Trophoblast cell (in vitro differentiated cells and primary cell): ENCODE measurements around the gene RNASEL.
A peak's percentile ranks its signal among the peaks of the same experiment; 100 is the strongest.
"Not testable (repeated sequence)": the region's sequence is repeated elsewhere in the genome, so short reads cannot be mapped to it uniquely, and the experiment has no call there.

Experiments used
- DNase-seq, 2 donors: peaks; one replicate each; pipeline ENCODE4 v3.0.0-alpha.2; 2016
- H2AFZ ChIP-seq: 2 replicates; pipeline ENCODE4 v1.6.1; 2013; ENCODE audit warnings: low read length, moderate library complexity, mild to moderate bottlenecking; ENCODE audit not compliant: insufficient read depth, poor library complexity
- H2AK5ac ChIP-seq: 2 replicates; pipeline ENCODE4 v1.6.1; 2013; ENCODE audit warnings: mild to moderate bottlenecking, low read length
- H2BK120ac ChIP-seq: 2 replicates; pipeline ENCODE4 v1.6.1; 2013; ENCODE audit warnings: low read length, mild to moderate bottlenecking, moderate library complexity; ENCODE audit not compliant: insufficient read depth, poor library complexity
- H2BK12ac ChIP-seq: 2 replicates; pipeline ENCODE4 v1.6.1; 2013; ENCODE audit warnings: mild to moderate bottlenecking, low read length, moderate library complexity
- H2BK5ac ChIP-seq: 2 replicates; pipeline ENCODE4 v1.6.1; 2013; ENCODE audit warnings: low read length, low read depth, moderate library complexity, mild to moderate bottlenecking; ENCODE audit not compliant: poor library complexity
- H3K14ac ChIP-seq: 2 replicates; pipeline ENCODE4 v1.6.1; 2013; ENCODE audit warnings: mild to moderate bottlenecking, low read length
- H3K18ac ChIP-seq: 2 replicates; pipeline ENCODE4 v1.6.1; 2013; ENCODE audit warnings: mild to moderate bottlenecking, low read length
- H3K23ac ChIP-seq: 2 replicates; pipeline ENCODE4 v1.6.1; 2013; ENCODE audit warnings: low read length
- H3K27ac ChIP-seq: 2 replicates; pipeline ENCODE4 v1.5.1; 2013; ENCODE audit warnings: low read depth, mild to moderate bottlenecking, inconsistent platforms, low read length, moderate library complexity
- H3K27me3 ChIP-seq: 2 replicates; pipeline ENCODE4 v1.6.1; 2013; ENCODE audit warnings: inconsistent platforms, mild to moderate bottlenecking, low read length, moderate library complexity; ENCODE audit not compliant: insufficient read depth
- H3K36me3 ChIP-seq, 2 experiments: 1 replicate in 1 of 2; 2 replicates in 1 of 2; pipeline ENCODE4 v1.6.1; 2013; ENCODE audit warnings: low read length in 2 of 2, mild to moderate bottlenecking in 2 of 2, moderate library complexity in 1 of 2; ENCODE audit not compliant: insufficient read depth in 2 of 2, control insufficient read depth in 1 of 2
- H3K4ac ChIP-seq: 2 replicates; pipeline ENCODE4 v1.6.1; 2013; ENCODE audit warnings: low read depth, mild to moderate bottlenecking, low read length, moderate library complexity
- H3K4me1 ChIP-seq, 2 experiments: 1 replicate in 1 of 2; 2 replicates in 1 of 2; pipeline ENCODE4 v1.6.1; 2013; ENCODE audit warnings: low read length in 2 of 2, mild to moderate bottlenecking in 2 of 2, moderate library complexity in 1 of 2; ENCODE audit not compliant: insufficient read depth in 2 of 2, control insufficient read depth in 1 of 2
- H3K4me2 ChIP-seq: 2 replicates; pipeline ENCODE4 v1.6.1; 2013; ENCODE audit warnings: inconsistent platforms, mild to moderate bottlenecking, low read length, moderate library complexity
- H3K4me3 ChIP-seq: 2 replicates; pipeline ENCODE4 v1.5.1; 2013; ENCODE audit warnings: mild to moderate bottlenecking, low read depth, low read length, inconsistent platforms
- H3K79me1 ChIP-seq: one replicate; pipeline ENCODE4 v1.6.1; 2013; ENCODE audit warnings: low read length
- H3K79me2 ChIP-seq: 2 replicates; pipeline ENCODE4 v1.6.1; 2013; ENCODE audit warnings: low read length, mild to moderate bottlenecking; ENCODE audit not compliant: control insufficient read depth, insufficient read depth, poor library complexity
- H3K9ac ChIP-seq: 2 replicates; pipeline ENCODE4 v1.6.1; 2013; ENCODE audit warnings: mild to moderate bottlenecking, low read length
- H3K9me3 ChIP-seq: 2 replicates; pipeline ENCODE4 v1.6.1; 2013; ENCODE audit warnings: low read depth, mild to moderate bottlenecking, control low read depth, inconsistent platforms, low read length; ENCODE audit not compliant: insufficient read depth
- H4K12ac ChIP-seq: 2 replicates; pipeline ENCODE4 v1.6.1; 2013; ENCODE audit warnings: low read depth, mild to moderate bottlenecking, low read length, moderate library complexity
- H4K8ac ChIP-seq: 2 replicates; pipeline ENCODE4 v1.6.1; 2013; ENCODE audit warnings: low read depth, mild to moderate bottlenecking, low read length, moderate library complexity
- H4K91ac ChIP-seq: one replicate; pipeline ENCODE4 v1.6.1; 2013; ENCODE audit warnings: low read depth, mild to moderate bottlenecking, low read length, moderate library complexity
- WGBS: extraction: QIAGEN DNeasy Blood & Tissue Kit; methylation state at CpG from one replicate; pipeline ENCODE4 v1.1.7; 2013; ENCODE audit warnings: missing lambda C conversion rate; ENCODE audit not compliant: insufficient read length, insufficient coverage; ENCODE audit errors: extremely low coverage; 5-methylcytosine and 5-hydroxymethylcytosine counted together

RNASEL gene

DNA sequence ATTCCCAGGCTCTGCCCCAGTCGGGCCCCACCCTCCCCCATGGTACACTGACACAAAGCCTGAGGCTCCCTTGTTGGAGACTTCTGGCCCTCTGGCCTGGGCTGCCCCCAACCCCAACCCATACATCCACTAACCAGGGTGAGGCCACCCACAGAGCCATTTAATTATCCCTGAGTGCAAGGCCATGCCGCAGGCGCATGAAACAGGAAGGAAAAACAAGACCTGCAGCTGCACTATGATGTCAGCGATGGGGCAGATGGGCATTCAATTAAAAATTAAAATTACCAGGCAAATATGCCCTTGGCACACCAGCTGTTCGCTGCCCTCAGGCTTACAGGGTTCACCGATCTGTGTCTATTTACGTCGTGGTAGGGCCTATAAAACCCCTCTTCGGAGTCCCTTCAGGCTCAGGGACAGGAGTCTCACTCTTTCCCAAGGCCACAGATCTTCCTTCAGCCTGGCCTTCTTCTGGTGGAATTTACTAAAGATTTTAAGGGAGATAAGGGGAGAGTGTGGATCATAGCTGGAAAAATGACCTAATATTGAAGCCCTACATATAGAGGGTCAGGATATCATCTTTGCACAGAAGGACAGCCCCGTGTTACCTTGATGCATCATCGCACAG is 44.7 kb upstream of the RNASEL start:
- Histone ChIP-seq H3K27ac (peak overlapping the region; percentile 96), H3K4me2 (no peak overlapping the region), H2BK5ac (peak overlapping the region; percentile 68), H3K9me3 (no peaks in the 10 kb centered on the region), H4K12ac (no peak overlapping the region), H3K36me3 (no peaks in the 10 kb centered on the region), H3K4me3 (no peak overlapping the region), H2AFZ (no peak overlapping the region), H2BK120ac (peak overlapping the region; percentile 79), H2BK12ac (peak overlapping the region; percentile 55), H3K79me1 (peaks cover 31% of the 10 kb centered on the region), H3K27me3 (no peaks in the 10 kb centered on the region), H2AK5ac (no peak overlapping the region), H3K14ac (no peak overlapping the region), H4K91ac (peak overlapping the region; percentile 93), H3K9ac (no peak overlapping the region), H3K18ac (no peak overlapping the region), H3K23ac (no peak overlapping the region), H3K79me2 (peaks cover 2% of the 10 kb centered on the region), H4K8ac (peak overlapping the region; percentile 33), H3K4me1 (peaks cover 25 to 39% of the 10 kb centered on the region in 2 experiments), H3K4ac (no peak overlapping the region)
- no CpG with 5 or more reads among the region's 11 CpGs for WGBS
- DNase-seq = peak; percentile 20 to 37

DNA sequence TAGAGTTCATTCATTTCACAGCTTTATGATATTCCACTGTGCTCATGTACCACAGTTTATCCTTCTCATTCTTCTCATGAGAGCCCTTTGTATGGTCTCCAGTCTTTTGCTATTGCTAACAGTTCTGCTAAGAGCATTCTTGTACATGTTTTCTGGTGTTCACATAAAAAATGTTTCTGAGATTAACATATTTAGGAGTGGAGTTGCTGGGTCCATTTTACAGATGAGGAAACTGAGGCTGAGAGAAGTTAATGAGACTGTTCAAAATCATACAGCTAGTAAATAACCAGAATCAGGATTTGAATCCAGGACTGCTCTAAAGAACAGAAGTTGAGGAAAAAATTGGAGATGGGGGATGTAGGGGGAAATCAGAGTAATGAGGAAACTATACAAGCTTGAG is 44.0 kb upstream of the RNASEL start:
- H3K79me2 ChIP-seq = peaks cover 2% of the 10 kb centered on the region
- H2BK5ac ChIP-seq = peak overlapping the region; percentile 91
- no peak overlapping the region for H3K9ac ChIP-seq
- no peaks in the 10 kb centered on the region for H3K36me3 ChIP-seq
- H2BK12ac ChIP-seq = no peak overlapping the region
- H3K14ac ChIP-seq = no peak overlapping the region
- peaks cover 25 to 39% of the 10 kb centered on the region in 2 experiments for H3K4me1 ChIP-seq
- H3K27ac ChIP-seq = peak overlapping the region; percentile 96
- H2BK120ac ChIP-seq = peak overlapping the region; percentile 69
- DNase-seq = no peak
- H3K4me2 ChIP-seq = no peak overlapping the region
- peaks cover 31% of the 10 kb centered on the region for H3K79me1 ChIP-seq
- no peak overlapping the region for H3K4me3 ChIP-seq
- no peak overlapping the region for H4K12ac ChIP-seq
- peak overlapping the region; percentile 69 for H4K8ac ChIP-seq
- no peak overlapping the region for H2AK5ac ChIP-seq
- no peaks in the 10 kb centered on the region for H3K27me3 ChIP-seq
- no peaks in the 10 kb centered on the region for H3K9me3 ChIP-seq
- no peak overlapping the region for H3K4ac ChIP-seq
- no peak overlapping the region for H2AFZ ChIP-seq
- no peak overlapping the region for H3K18ac ChIP-seq
- no peak overlapping the region for H3K23ac ChIP-seq
- peak overlapping the region; percentile 82 for H4K91ac ChIP-seq

DNA sequence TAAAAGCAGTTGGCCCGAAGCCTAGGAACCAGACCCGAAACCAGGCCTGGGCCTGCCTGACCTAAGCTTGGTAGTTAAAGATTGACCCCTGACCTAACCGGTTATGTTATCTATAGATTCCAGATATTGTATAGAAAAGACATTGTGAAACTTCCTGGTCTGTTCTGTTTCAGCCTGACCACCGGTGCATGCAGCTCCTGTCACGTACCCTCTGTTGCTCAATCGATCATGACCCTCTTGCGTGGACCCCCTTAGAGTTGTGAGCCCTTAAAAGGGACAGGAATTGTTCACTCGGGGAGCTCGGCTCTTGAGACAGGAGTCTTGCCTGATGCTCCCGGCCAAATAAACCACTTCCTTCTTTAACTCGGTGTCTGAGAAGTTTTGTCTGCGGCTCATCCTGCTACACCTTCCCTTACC is 43.4 kb upstream of the RNASEL start:
- H2BK5ac ChIP-seq, H2BK120ac ChIP-seq, H2AK5ac ChIP-seq, H3K36me3 ChIP-seq, DNase-seq, H3K4me3 ChIP-seq, H2BK12ac ChIP-seq, H3K9ac ChIP-seq, H3K79me2 ChIP-seq, H4K91ac ChIP-seq, H3K14ac ChIP-seq, H3K27me3 ChIP-seq, H3K23ac ChIP-seq, H3K18ac ChIP-seq, H2AFZ ChIP-seq, H3K4ac ChIP-seq, H4K8ac ChIP-seq, H3K9me3 ChIP-seq, H3K4me2 ChIP-seq, H4K12ac ChIP-seq: not testable (repeated sequence)
- Histone ChIP-seq H3K27ac (peak overlapping the region; percentile 40), H3K4me1 (peaks cover 25 to 39% of the 10 kb centered on the region in 2 experiments), H3K79me1 (peaks cover 31% of the 10 kb centered on the region)
- no CpG with 5 or more reads among the region's 12 CpGs for WGBS

DNA sequence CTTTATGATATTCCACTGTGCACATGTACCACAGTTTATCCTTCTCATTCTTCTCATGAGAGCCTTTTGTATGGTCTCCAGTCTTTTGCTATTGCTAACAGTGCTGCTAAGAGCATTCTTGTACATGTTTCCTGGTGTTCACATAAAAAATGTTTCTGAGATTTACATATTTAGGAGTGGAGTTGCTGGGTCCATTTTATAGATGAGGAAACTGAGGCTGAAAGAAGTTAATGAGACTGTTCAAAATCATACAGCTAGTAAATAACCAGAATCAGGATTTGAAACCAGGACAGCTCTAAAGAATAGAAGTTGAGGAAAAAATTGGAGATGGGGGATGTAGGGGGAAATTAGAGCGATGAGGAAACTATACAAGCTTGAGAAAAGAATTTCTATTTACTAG is 42.9 kb upstream of the RNASEL start:
- 100% methylated on average over 1 of the region's 1 CpG for WGBS
- DNase-seq = no peak
- H3K4ac ChIP-seq = no peak overlapping the region

More for the DNA sequence above, 42.9 kb upstream of the RNASEL start:
- H3K4me3 ChIP-seq = no peak overlapping the region
- no peak overlapping the region for H2BK5ac ChIP-seq
- H3K4me2 ChIP-seq = no peak overlapping the region
- no peak overlapping the region for H3K23ac ChIP-seq
- H3K4me1 ChIP-seq = peaks cover 25 to 37% of the 10 kb centered on the region in 2 experiments
- H3K9me3 ChIP-seq = no peaks in the 10 kb centered on the region
- H3K9ac ChIP-seq = no peak overlapping the region
- H3K18ac ChIP-seq = no peak overlapping the region
- no peak overlapping the region for H2AK5ac ChIP-seq
- no peaks in the 10 kb centered on the region for H3K36me3 ChIP-seq
- no peaks in the 10 kb centered on the region for H3K27me3 ChIP-seq
- H4K12ac ChIP-seq = no peak overlapping the region
- peaks cover 2% of the 10 kb centered on the region for H3K79me2 ChIP-seq
- H2AFZ ChIP-seq = no peak overlapping the region
- H3K14ac ChIP-seq = no peak overlapping the region
- peaks cover 32% of the 10 kb centered on the region for H3K79me1 ChIP-seq
- no peak overlapping the region for H4K8ac ChIP-seq
- H2BK12ac ChIP-seq = no peak overlapping the region
- H3K27ac ChIP-seq = no peak overlapping the region
- no peak overlapping the region for H2BK120ac ChIP-seq
- H4K91ac ChIP-seq = no peak overlapping the region
